SU-DHL-6 (cell line): ENCODE results near the gene SLC24A1.

Source experiments
- H2AFZ ChIP-seq: fragments of 200-600 bp; sonication (generic); 2 replicates; pipeline ENCODE4 v1.6.1; 2014; ENCODE audit warnings: low read depth, mild to moderate bottlenecking, moderate library complexity, mixed read lengths, antibody characterized with exemption, low read length; ENCODE audit not compliant: severe bottlenecking
- H3F3A ChIP-seq: fragments of 200-600 bp; shearing (Covaris generic); 2 replicates; pipeline ENCODE4 v1.6.0; 2016; ENCODE audit warnings: antibody characterized with exemption, mild to moderate bottlenecking; ENCODE audit not compliant: insufficient read depth
- H3K27ac ChIP-seq: fragments of 200-600 bp; sonication (generic); 2 replicates; pipeline ENCODE4 v1.5.1; 2016; ENCODE audit warnings: low read depth, mild to moderate bottlenecking, low read length, moderate library complexity, mixed read lengths
- H3K27me3 ChIP-seq: fragments of 200-600 bp; sonication (generic), shearing (Covaris generic); 2 replicates; pipeline ENCODE4 v1.6.0; 2014; ENCODE audit warnings: mild to moderate bottlenecking, low read length
- H3K36me3 ChIP-seq: fragments of 200-600 bp; sonication (generic); 2 replicates; pipeline ENCODE4 v1.6.1; 2014; ENCODE audit warnings: mild to moderate bottlenecking, low read length, mixed read lengths
- H3K4me2 ChIP-seq: fragments of 300-600, 200-600 bp; shearing (Covaris generic), sonication (generic); 2 replicates; pipeline ENCODE4 v1.6.0; 2014; ENCODE audit warnings: low read length, low read depth, mild to moderate bottlenecking; ENCODE audit not compliant: poor library complexity, severe bottlenecking
- H3K4me3 ChIP-seq: fragments of 200-600 bp; sonication (generic); 2 replicates; pipeline ENCODE4 v1.5.1; 2014; ENCODE audit warnings: antibody characterized with exemption, low read length, mild to moderate bottlenecking, mixed read lengths; ENCODE audit not compliant: insufficient read depth, poor library complexity, severe bottlenecking
- H3K79me2 ChIP-seq: fragments of 200-600 bp; sonication (generic); 2 replicates; pipeline ENCODE4 v1.6.1; 2014; ENCODE audit warnings: mild to moderate bottlenecking, low read length, moderate library complexity; ENCODE audit not compliant: insufficient read depth
- H3K9ac ChIP-seq: fragments of 200-600 bp; sonication (generic); 2 replicates; pipeline ENCODE4 v1.7.0; 2014; ENCODE audit warnings: mild to moderate bottlenecking, low read length
- H3K9me2 ChIP-seq: fragments of 200-600 bp; sonication (generic); replicated peaks from 2 replicates; pipeline ENCODE4 v1.6.1; 2014; ENCODE audit warnings: low read length; ENCODE audit not compliant: insufficient read depth
- H3K9me3 ChIP-seq: fragments of 200-600 bp; sonication (generic); 2 replicates; pipeline ENCODE4 v1.6.1; 2014; ENCODE audit warnings: low read length, mixed read lengths; ENCODE audit not compliant: insufficient read depth
- H4K20me1 ChIP-seq: fragments of 200-600 bp; sonication (generic); 2 replicates; pipeline ENCODE4 v1.6.1; 2014; ENCODE audit warnings: low read depth, mild to moderate bottlenecking, antibody characterized with exemption, low read length, moderate library complexity, mixed read lengths
- EZH2phosphoT487 ChIP-seq: fragments of 200-600 bp; sonication (generic), shearing (Covaris generic); conservative IDR thresholded peaks from 2 replicates; pipeline ENCODE4 v1.6.1; 2018; ENCODE audit warnings: mild to moderate bottlenecking, antibody characterized with exemption, low read length, moderate library complexity, mixed read lengths
- TF ChIP-seq, protein P1 (sequence below): fragments of 200-600 bp; sonication (generic); IDR thresholded peaks from one replicate; pipeline ENCODE4 v1.5.1; 2017; ENCODE audit warnings: antibody characterized with exemption, mild to moderate bottlenecking, low read length, moderate library complexity; ENCODE audit not compliant: insufficient read depth, poor library complexity, severe bottlenecking

SLC24A1 gene

DNA sequence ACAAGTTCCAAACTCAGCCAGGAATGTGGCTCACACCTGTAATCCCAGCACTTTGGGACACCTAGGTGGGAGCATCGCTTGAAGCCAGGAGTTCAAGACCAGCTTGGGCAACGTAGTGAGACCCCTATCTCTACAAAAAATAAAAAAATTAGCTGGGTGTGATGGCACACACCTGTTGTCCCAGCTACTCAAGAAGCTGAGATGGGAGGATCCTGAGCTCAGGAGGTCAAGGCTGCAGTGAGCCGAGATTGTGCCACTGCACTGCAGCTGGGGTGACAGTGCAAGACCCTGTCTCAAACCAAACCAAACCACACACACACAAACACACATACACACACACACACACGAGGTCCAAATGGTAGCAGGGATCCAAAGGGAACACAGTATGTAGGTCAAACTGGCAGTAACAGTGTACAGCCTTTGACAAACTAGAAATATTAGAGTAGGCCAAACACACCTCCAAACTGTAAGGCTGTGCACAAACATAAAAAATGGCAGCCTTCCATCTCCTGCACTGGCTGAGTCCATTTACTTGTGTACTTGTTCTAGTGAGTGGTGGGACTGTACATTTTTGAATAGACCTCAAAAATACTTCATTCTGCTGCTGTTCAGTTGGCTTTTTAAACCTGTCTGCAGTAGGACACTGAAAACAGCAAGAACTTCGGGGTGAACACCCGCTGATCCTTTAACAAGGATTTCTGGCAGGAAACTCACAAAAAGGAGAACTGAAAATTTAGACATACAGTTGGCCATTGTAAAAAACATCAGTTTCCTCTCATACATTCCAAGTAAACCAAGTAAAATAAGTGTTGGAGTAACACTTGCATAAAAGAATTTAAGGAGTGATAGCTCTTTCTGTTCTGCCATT, 44.4 kb upstream of the SLC24A1 start:
- H3K4me3 ChIP-seq: no peak overlapping the region
- H3K9me2 ChIP-seq: no peaks in the 10 kb centered on the region
- no peak overlapping the region for H3K9ac ChIP-seq
- H3K79me2 ChIP-seq: no peaks in the 10 kb centered on the region
- H3K27ac ChIP-seq: no peak overlapping the region
- no peak for TF ChIP-seq EZH2phosphoT487
- TF ChIP-seq, protein P1, sequence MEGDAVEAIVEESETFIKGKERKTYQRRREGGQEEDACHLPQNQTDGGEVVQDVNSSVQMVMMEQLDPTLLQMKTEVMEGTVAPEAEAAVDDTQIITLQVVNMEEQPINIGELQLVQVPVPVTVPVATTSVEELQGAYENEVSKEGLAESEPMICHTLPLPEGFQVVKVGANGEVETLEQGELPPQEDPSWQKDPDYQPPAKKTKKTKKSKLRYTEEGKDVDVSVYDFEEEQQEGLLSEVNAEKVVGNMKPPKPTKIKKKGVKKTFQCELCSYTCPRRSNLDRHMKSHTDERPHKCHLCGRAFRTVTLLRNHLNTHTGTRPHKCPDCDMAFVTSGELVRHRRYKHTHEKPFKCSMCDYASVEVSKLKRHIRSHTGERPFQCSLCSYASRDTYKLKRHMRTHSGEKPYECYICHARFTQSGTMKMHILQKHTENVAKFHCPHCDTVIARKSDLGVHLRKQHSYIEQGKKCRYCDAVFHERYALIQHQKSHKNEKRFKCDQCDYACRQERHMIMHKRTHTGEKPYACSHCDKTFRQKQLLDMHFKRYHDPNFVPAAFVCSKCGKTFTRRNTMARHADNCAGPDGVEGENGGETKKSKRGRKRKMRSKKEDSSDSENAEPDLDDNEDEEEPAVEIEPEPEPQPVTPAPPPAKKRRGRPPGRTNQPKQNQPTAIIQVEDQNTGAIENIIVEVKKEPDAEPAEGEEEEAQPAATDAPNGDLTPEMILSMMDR: no peak
- no peaks in the 10 kb centered on the region for H3K27me3 ChIP-seq
- H3K4me2 ChIP-seq: no peak overlapping the region
- no peak overlapping the region for H2AFZ ChIP-seq
- H4K20me1 ChIP-seq: no peaks in the 10 kb centered on the region
- H3K9me3 ChIP-seq: no peaks in the 10 kb centered on the region
- peaks cover 10% of the 10 kb centered on the region for H3F3A ChIP-seq
- H3K36me3 ChIP-seq: peaks cover 15% of the 10 kb centered on the region

DNA sequence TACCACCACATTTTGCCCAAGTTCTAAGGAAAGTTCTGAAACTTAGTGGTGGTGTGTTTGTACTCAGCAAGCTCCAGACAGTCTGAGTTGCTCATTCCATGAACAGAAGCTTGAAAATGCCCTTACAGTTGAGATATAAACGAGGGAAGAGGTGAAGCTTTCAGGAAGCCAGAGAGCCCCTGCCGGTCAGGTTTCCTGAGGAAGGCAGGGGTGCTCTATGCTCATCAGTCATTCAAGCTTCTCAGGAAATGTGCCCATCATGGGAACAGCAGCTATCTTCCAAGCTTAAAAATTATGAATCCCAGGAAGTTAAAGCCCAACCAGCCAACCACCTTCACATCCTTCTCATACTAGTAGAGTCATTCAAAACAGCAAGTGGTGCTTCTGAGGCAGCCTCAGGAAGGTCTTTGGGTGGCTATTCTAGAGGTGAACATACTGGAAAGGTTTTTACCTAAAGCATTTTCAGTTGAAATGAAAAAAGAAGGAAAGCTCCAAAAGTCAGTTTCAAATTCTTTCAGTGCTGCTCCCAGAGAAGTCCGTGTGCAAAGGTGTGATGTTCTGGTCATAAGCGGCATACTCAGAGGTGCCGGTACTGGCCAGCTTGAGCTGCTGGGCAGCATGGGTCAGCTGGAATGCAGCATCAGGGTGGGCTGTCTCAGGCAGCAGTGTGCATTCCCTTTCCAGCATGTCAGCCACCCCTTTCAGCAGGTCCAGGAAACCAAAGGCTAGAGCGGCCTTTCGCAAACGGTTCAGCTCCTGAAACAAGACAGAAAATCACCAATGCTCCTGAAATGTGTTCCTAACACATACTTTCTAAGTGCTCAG, 42.6 kb upstream of the SLC24A1 start:
- no peaks in the 10 kb centered on the region for H4K20me1 ChIP-seq
- no peaks in the 10 kb centered on the region for H3K9me2 ChIP-seq
- no peak overlapping the region for H3K4me2 ChIP-seq
- no peak overlapping the region for H2AFZ ChIP-seq
- no peak for TF ChIP-seq EZH2phosphoT487
- TF ChIP-seq, protein P1: no peak
- H3F3A ChIP-seq: peaks cover 10% of the 10 kb centered on the region
- no peak overlapping the region for H3K27ac ChIP-seq
- no peak overlapping the region for H3K4me3 ChIP-seq
- H3K9ac ChIP-seq: no peak overlapping the region
- H3K79me2 ChIP-seq: no peaks in the 10 kb centered on the region
- H3K9me3 ChIP-seq: no peaks in the 10 kb centered on the region
- no peaks in the 10 kb centered on the region for H3K27me3 ChIP-seq
- peaks cover 30% of the 10 kb centered on the region for H3K36me3 ChIP-seq

DNA sequence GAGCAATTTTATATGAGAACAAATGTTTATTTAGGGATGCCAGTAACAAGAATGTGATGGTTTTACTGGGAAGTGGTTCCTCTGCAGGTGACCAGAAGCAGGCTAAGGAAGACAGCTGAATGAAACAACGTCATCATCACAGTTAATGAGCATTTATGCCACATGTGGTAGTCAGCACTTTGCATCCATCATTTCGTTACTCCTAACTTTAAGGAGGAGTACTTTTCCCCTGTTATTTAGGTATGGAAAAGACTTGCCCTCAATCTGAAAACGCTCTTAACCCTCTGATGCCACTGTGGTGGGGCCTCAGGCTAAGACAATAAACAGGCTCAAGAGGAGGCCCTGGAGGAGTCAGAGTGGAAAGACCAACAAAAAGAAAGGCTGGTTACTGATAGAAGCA, 42.0 kb upstream of the SLC24A1 start:
- Histone ChIP-seq H2AFZ (no peak overlapping the region), H3K9ac (no peak overlapping the region), H3K9me2 (no peaks in the 10 kb centered on the region), H3K36me3 (peaks cover 35% of the 10 kb centered on the region), H3K9me3 (no peaks in the 10 kb centered on the region), H3K4me2 (no peak overlapping the region), H3K27ac (no peak overlapping the region), H3K27me3 (no peaks in the 10 kb centered on the region), H3K79me2 (no peaks in the 10 kb centered on the region), H3F3A (peaks cover 10% of the 10 kb centered on the region), H4K20me1 (no peaks in the 10 kb centered on the region), H3K4me3 (no peak overlapping the region)
- no peak for TF ChIP-seq EZH2phosphoT487
- TF ChIP-seq, protein P1: no peak
